Breast epithelium (tissue), 3 donors: Measurements from ENCODE around the gene SHLD2.

Experiments
- POLR2A ChIP-seq: fragments of 450-650 bp; IDR thresholded peaks from one replicate; pipeline ENCODE4 v1.6.1; 2016; ENCODE audit warnings: antibody characterized with exemption, mild to moderate bottlenecking, moderate library complexity
- POLR2AphosphoS5 ChIP-seq, 3 donors: sonication (generic); formaldehyde crosslinking; IDR thresholded peaks; one replicate each; pipeline ENCODE4 v1.6.1; 2017; ENCODE audit warnings: antibody characterized with exemption in 3 of 3
- TF ChIP-seq, protein P1 (sequence below), 3 donors: fragments of 450-650 bp; IDR thresholded peaks; one replicate each; pipeline ENCODE4 v1.5.1; 2016 to 2017; ENCODE audit warnings: antibody characterized with exemption in 3 of 3, mild to moderate bottlenecking in 3 of 3, moderate library complexity in 3 of 3

DNA sequence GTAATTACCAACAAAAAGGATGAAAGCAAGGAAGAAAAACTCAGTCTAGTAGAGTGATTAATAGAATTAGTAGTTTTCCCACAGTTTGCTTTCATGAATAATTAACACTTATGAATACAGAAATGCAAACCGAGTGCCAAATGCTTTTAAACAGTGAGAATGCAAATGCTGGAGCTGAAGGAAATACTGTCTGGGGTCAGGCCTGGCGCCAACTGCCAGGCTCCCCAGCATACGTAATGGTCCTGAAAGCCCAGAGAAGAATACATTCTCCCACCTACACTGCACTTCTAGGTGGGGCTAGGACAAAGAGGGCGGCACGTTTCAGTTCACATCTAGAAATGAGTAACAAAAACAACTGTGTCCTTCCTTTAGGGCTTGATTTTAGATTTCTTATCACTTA, 30.4 kb upstream of the SHLD2 start:
- TF ChIP-seq, protein P1, sequence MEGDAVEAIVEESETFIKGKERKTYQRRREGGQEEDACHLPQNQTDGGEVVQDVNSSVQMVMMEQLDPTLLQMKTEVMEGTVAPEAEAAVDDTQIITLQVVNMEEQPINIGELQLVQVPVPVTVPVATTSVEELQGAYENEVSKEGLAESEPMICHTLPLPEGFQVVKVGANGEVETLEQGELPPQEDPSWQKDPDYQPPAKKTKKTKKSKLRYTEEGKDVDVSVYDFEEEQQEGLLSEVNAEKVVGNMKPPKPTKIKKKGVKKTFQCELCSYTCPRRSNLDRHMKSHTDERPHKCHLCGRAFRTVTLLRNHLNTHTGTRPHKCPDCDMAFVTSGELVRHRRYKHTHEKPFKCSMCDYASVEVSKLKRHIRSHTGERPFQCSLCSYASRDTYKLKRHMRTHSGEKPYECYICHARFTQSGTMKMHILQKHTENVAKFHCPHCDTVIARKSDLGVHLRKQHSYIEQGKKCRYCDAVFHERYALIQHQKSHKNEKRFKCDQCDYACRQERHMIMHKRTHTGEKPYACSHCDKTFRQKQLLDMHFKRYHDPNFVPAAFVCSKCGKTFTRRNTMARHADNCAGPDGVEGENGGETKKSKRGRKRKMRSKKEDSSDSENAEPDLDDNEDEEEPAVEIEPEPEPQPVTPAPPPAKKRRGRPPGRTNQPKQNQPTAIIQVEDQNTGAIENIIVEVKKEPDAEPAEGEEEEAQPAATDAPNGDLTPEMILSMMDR (IDR thresholded peaks at IDR 0.05), result no peak
- TF ChIP-seq POLR2AphosphoS5 (IDR thresholded peaks at IDR 0.05), result no peak
- no peak for TF ChIP-seq POLR2A
